Brain microvascular endothelial cell (primary cell): Measurements from ENCODE around the gene KAZN.

Source experiments
- DNase-seq: peaks from one replicate; pipeline ENCODE4 v3.0.0-alpha.2; 2020
- H3K27ac ChIP-seq: fragments of 250-450 bp; sonication (Bioruptor Pico); 2 replicates; pipeline ENCODE4 v1.5.1; 2020; ENCODE audit warnings: mild to moderate bottlenecking, moderate library complexity
- H3K27me3 ChIP-seq: fragments of 250-450 bp; sonication (Bioruptor Pico); replicated peaks from 2 replicates; pipeline ENCODE4 v1.5.1; 2020; ENCODE audit warnings: mild to moderate bottlenecking
- H3K36me3 ChIP-seq: fragments of 250-450 bp; sonication (Bioruptor Pico); replicated peaks from 2 replicates; pipeline ENCODE4 v1.5.1; 2020; ENCODE audit warnings: mild to moderate bottlenecking
- H3K4me3 ChIP-seq: 2 replicates; pipeline ENCODE4 v1.5.1; 2011; ENCODE audit warnings: low read depth, mild to moderate bottlenecking, control low read depth, low read length, moderate library complexity
- CTCF ChIP-seq: IDR thresholded peaks from 2 replicates; pipeline ENCODE4 v1.5.1; 2011; ENCODE audit warnings: low read depth, mild to moderate bottlenecking, moderate library complexity, low read length, control low read depth, inconsistent platforms; ENCODE audit errors: missing control alignments
- in situ Hi-C: cut with HindIII; loops from 2 replicates; pipeline ENCODE4 v1.10.0; 2017; ENCODE audit warnings: low sequenced_read_pairs, low pct_ligation_motif_present

KAZN gene

GRCh38 chr1:15034656-15035055, 436.2 kb downstream of the KAZN start:
- no peak overlapping the region for H3K4me3 ChIP-seq
- H3K36me3 ChIP-seq, result no peaks in the 10 kb centered on the region
- DNase-seq, result no peak
- in situ Hi-C loops, result no loop called here
- H3K27me3 ChIP-seq, result no peaks in the 10 kb centered on the region
- no peak for TF ChIP-seq CTCF
- no peak overlapping the region for H3K27ac ChIP-seq

GRCh38 chr1:15035236-15035635, 436.8 kb downstream of the KAZN start:
- DNase-seq, result no peak
- Histone ChIP-seq H3K27me3 (no peaks in the 10 kb centered on the region), H3K4me3 (no peak overlapping the region), H3K27ac (no peak overlapping the region), H3K36me3 (no peaks in the 10 kb centered on the region)
- in situ Hi-C loops, result no loop called here
- no peak for TF ChIP-seq CTCF

DNA sequence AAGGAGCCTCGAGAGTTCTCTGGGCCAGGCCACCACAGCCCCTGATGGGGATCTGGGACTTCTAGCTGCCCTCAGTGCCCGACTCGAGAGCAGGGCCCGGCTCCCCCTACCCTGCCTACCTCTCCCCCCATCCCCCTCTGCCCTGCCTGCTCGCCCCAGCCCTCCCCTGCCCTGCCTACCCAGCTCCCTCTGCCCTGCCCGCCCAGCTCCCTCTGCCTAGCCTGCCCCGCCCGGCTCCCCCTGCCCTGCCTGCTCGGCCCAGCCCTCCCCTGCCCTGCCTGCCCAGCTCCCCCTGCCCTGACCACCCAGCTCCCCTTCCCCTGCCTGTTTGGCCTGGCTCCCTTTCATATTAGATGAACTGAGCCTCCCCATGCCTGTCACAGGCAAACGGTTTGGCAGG, 437.6 kb downstream of the KAZN start:
- Histone ChIP-seq H3K36me3 (no peaks in the 10 kb centered on the region), H3K27ac (no peak overlapping the region), H3K27me3 (no peaks in the 10 kb centered on the region), H3K4me3 (no peak overlapping the region)
- TF ChIP-seq CTCF, result no peak
- in situ Hi-C loops, result no loop called here
- no peak for DNase-seq

- Histone ChIP-seq H3K36me3 (no peaks in the 10 kb centered on the region), H3K27me3 (no peaks in the 10 kb centered on the region), H3K4me3 (no peak overlapping the region), H3K27ac (no peak overlapping the region)
- no peak for DNase-seq
- TF ChIP-seq CTCF, result peak; percentile 59
- in situ Hi-C loops, result no loop called here
These were observed 439.9 kb downstream of the KAZN start for GRCh38 chr1:15038232-15039016.

DNA sequence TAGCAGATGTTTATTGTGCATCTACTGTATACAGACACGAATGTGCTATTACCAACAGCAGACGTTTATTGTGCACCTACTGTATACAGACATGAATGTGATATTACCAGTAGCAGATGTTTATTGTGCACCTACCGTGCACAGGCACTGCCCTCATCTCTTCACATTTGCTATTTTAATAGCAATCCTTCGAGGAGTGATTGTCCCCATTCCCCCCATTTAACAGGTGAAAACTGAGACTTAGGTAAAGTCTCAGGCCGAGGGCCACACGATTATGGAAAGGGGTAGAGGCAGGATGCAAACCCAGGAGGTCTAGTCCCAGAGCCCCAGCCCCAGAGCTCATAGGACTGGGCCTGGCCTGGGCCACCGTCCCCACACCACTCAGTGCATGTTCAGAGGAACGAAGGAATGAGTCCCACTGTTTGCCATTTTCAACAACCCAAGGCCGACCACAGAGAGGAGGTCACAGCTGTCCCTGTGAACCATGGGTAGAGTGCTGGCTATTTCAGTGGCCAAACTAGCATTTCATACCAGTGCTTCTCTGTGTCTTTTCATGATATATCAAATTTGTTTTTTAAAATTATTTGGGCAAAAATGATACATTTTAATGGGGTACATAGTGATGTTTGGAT, 440.6 kb downstream of the KAZN start:
- in situ Hi-C loops, result no loop called here
- DNase-seq, result no peak

More for the DNA sequence above, 440.6 kb downstream of the KAZN start:
- no peaks in the 10 kb centered on the region for H3K36me3 ChIP-seq
- H3K27ac ChIP-seq, result no peak overlapping the region
- H3K27me3 ChIP-seq, result no peaks in the 10 kb centered on the region
- H3K4me3 ChIP-seq, result no peak overlapping the region
- TF ChIP-seq CTCF, result no peak
